Thymus (tissue), 11 donors: ENCODE data around the gene TLE5. TPM values are rescaled to one million over a fixed set of nuclear protein-coding genes. Genes with fewer than 3 reads are reported as not detected.

ENCODE experiments used
- DNase-seq, 9 donors: peaks; one replicate each; pipeline ENCODE4 v3.0.0-alpha.2; 2013; ENCODE audit warnings: low spot score in 9 of 9, low read depth in 6 of 9, missing footprints in 1 of 9
- H3K27ac ChIP-seq, 2 donors: one replicate each; pipeline ENCODE4 v1.5.1; 2013; ENCODE audit warnings: control low read depth in 1 of 2, low read depth in 1 of 2, low read length in 1 of 2, mild to moderate bottlenecking in 1 of 2, moderate library complexity in 1 of 2
- H3K27me3 ChIP-seq, 2 donors: one replicate each; pipeline ENCODE4 v1.5.1; 2013; ENCODE audit warnings: low read length in 1 of 2; ENCODE audit not compliant: control insufficient read depth in 2 of 2, insufficient read depth in 1 of 2
- H3K36me3 ChIP-seq, 2 donors: one replicate each; pipeline ENCODE4 v1.5.1; 2013; ENCODE audit warnings: low read length in 1 of 2, mild to moderate bottlenecking in 1 of 2, moderate library complexity in 1 of 2; ENCODE audit not compliant: control insufficient read depth in 2 of 2, insufficient read depth in 2 of 2
- H3K4me1 ChIP-seq, 2 donors: one replicate each; pipeline ENCODE4 v1.5.1; 2013; ENCODE audit warnings: low read length in 2 of 2; ENCODE audit not compliant: control insufficient read depth in 2 of 2, insufficient read depth in 2 of 2
- H3K4me3 ChIP-seq, 2 donors: one replicate each; pipeline ENCODE4 v1.5.1; 2013; ENCODE audit warnings: low read length in 2 of 2, control low read depth in 1 of 2, mild to moderate bottlenecking in 1 of 2
- H3K9me3 ChIP-seq, 2 donors: one replicate each; pipeline ENCODE4 v1.5.1; 2013; ENCODE audit warnings: low read length in 1 of 2, mild to moderate bottlenecking in 1 of 2; ENCODE audit not compliant: control insufficient read depth in 2 of 2, insufficient read depth in 1 of 2
- WGBS: extraction: QIAGEN DNeasy Blood & Tissue Kit; methylation state at CpG from one replicate; pipeline ENCODE4 v1.1.7; 2013; 5-methylcytosine and 5-hydroxymethylcytosine counted together
- polyA plus RNA-seq: library from polyadenylated mRNA; stranded (reverse); fragments of 200-250 nt; gene quantifications from one replicate; pipeline ENCODE4 v1.2.3, GENCODE V29; 2013
- total RNA-seq: library from RNA; stranded (reverse); fragments of 120-200 nt; gene quantifications from one replicate; pipeline ENCODE4 v1.2.4, GENCODE V29; 2013
- donor health status: healthy.

Gene TLE5
- total and polyA plus RNA-seq, 2 donors: 302 to 540 TPM

- H3K4me1 ChIP-seq: no peaks in the 10 kb centered on the region
- H3K27ac ChIP-seq: no peak overlapping the region
- H3K9me3 ChIP-seq: peaks cover 0 to 10% of the 10 kb centered on the region in 2 donors
- no peak for DNase-seq
- H3K27me3 ChIP-seq: peaks cover 0 to 50% of the 10 kb centered on the region in 2 donors
- no peaks in the 10 kb centered on the region for H3K36me3 ChIP-seq
- whole genome bisulfite sequencing: 95% methylated on average over 9 of the region's 9 CpGs
- H3K4me3 ChIP-seq: no peak overlapping the region
Observed at GRCh38 chr19:3007975-3008374, 54.3 kb downstream of the TLE5 start.

DNA sequence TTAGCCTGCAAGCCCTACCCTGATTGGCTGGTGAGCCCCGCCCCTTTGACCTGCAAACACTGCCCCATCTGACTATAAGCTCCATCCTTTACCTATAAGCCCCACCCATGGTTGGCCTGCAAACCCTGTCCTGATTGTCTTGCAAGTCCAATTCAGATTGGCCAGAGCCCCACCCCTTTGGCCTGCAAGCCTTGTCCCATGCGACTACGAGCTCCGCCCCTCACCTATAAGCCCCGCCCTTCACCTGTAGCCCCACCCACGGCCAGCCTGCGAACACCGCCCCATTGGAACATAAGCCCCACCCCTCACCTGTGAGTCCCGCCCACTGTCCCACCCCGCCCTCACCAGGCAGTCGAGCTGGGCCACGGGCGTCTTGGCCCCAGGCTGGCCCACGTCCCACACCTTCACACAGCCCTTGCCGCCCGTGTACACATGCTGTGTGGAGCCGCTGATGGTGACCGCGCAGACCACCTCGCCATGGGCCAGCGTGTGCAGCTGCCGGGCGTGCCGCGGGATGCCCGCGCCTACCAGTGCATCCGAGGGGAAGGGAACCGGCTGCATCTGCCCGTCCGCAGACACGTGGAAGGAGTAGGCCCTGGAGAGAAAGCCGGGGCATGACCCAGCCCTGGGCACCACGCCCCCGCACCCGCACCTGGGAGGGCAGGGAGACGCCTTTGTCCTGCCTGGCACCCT lies 56.1 kb downstream of the TLE5 start:
- Histone ChIP-seq H3K4me1 (no peaks in the 10 kb centered on the region), H3K4me3 (no peak overlapping the region), H3K27me3 (peaks cover 0 to 42% of the 10 kb centered on the region in 2 donors), H3K9me3 (peaks cover 0 to 10% of the 10 kb centered on the region in 2 donors), H3K27ac (no peak overlapping the region), H3K36me3 (no peaks in the 10 kb centered on the region)
- WGBS: 76% methylated on average over 37 of the region's 37 CpGs
- no peak for DNase-seq

DNA sequence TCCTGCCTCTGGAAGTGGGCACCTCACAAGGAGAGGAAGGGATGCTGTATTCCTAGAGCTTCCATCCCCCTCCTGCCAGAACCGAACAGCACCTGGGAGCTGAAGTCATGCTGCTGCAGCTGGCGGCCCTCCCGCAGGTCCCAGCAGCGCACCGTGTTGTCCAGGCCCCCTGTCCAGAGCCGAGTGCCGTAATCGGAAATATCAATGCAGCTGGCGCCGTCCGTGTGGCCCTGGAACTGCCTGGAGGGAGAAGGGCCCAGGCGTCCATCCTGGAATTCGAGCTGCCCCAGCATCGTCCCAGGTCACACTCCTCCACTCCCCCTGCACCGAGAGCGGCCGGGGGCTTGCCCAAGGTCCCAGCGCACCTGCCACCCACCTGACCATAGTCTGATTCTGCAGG lies 57.0 kb downstream of the TLE5 start:
- Histone ChIP-seq H3K4me3 (no peak overlapping the region), H3K27ac (no peak overlapping the region), H3K9me3 (peaks cover 0 to 10% of the 10 kb centered on the region in 2 donors), H3K36me3 (no peaks in the 10 kb centered on the region), H3K4me1 (no peaks in the 10 kb centered on the region), H3K27me3 (peaks cover 0 to 37% of the 10 kb centered on the region in 2 donors)
- WGBS: 94% methylated on average over 18 of the region's 18 CpGs
- DNase-seq: no peak

GRCh38 chr19:3004522-3004921 lies 57.8 kb downstream of the TLE5 start:
- Histone ChIP-seq H3K36me3 (no peaks in the 10 kb centered on the region), H3K4me1 (no peaks in the 10 kb centered on the region), H3K4me3 (no peak overlapping the region), H3K27me3 (peaks cover 0 to 37% of the 10 kb centered on the region in 2 donors), H3K9me3 (peaks cover 0 to 10% of the 10 kb centered on the region in 2 donors), H3K27ac (no peak overlapping the region)
- 74% methylated on average over 4 of the region's 4 CpGs for WGBS
- no peak for DNase-seq

GRCh38 chr19:3003046-3003445 lies 59.2 kb downstream of the TLE5 start:
- Histone ChIP-seq H3K4me3 (no peak overlapping the region), H3K36me3 (no peaks in the 10 kb centered on the region), H3K27me3 (peaks cover 0 to 33% of the 10 kb centered on the region in 2 donors)

More at GRCh38 chr19:3003046-3003445, 59.2 kb downstream of the TLE5 start:
- no peaks in the 10 kb centered on the region for H3K4me1 ChIP-seq
- 98% methylated on average over 7 of the region's 7 CpGs for WGBS
- no peak for DNase-seq
- peaks cover 0 to 16% of the 10 kb centered on the region in 2 donors for H3K9me3 ChIP-seq
- H3K27ac ChIP-seq: no peak overlapping the region

Other genes starting within 250 kb of the TLE5 start
- gene ZNF554, start 242.6 kb downstream of the TLE5 start, total RNA-seq: 4.4 TPM
- 7.1 TPM for gene ZNF554, start 242.6 kb downstream of the TLE5 start, polyA plus RNA-seq
- 4.2 TPM for gene ZNF555, start 221.0 kb downstream of the TLE5 start, total RNA-seq
- gene ZNF555, start 221.0 kb downstream of the TLE5 start, polyA plus RNA-seq: 4.2 TPM
- 0.33 TPM for gene ZNF556, start 195.2 kb downstream of the TLE5 start, total RNA-seq
- gene ZNF556, start 195.2 kb downstream of the TLE5 start, polyA plus RNA-seq: 0.16 TPM
- gene ZNF57, start 161.6 kb downstream of the TLE5 start, total RNA-seq: 3.3 TPM
- gene ZNF57, start 161.6 kb downstream of the TLE5 start, polyA plus RNA-seq: 7.8 TPM
- gene ZNF77, start 117.5 kb downstream of the TLE5 start, total RNA-seq: 7.7 TPM
- gene ZNF77, start 117.5 kb downstream of the TLE5 start, polyA plus RNA-seq: 4.6 TPM
- gene TLE6, start 84.9 kb downstream of the TLE5 start, total RNA-seq: 1.4 TPM
- gene TLE6, start 84.9 kb downstream of the TLE5 start, polyA plus RNA-seq: 4.9 TPM
- 2.0 TPM for gene TLE2, start 33.2 kb downstream of the TLE5 start, total RNA-seq
- gene TLE2, start 33.2 kb downstream of the TLE5 start, polyA plus RNA-seq: 16.8 TPM
- 6.8 TPM for gene GNA11, start 31.9 kb upstream of the TLE5 start, total RNA-seq
- 18.4 TPM for gene GNA11, start 31.9 kb upstream of the TLE5 start, polyA plus RNA-seq
- 58.5 TPM for gene GNA15, start 73.5 kb upstream of the TLE5 start, total RNA-seq
- gene GNA15, start 73.5 kb upstream of the TLE5 start, polyA plus RNA-seq: 21.8 TPM
- gene S1PR4, start 116.3 kb upstream of the TLE5 start, total RNA-seq: 24.2 TPM
- gene S1PR4, start 116.3 kb upstream of the TLE5 start, polyA plus RNA-seq: 18.6 TPM
- gene NCLN, start 123.4 kb upstream of the TLE5 start, total RNA-seq: 14.5 TPM
- 62.6 TPM for gene NCLN, start 123.4 kb upstream of the TLE5 start, polyA plus RNA-seq
- 0.28 TPM for gene CELF5, start 162.2 kb upstream of the TLE5 start, total RNA-seq
- gene CELF5, start 162.2 kb upstream of the TLE5 start, polyA plus RNA-seq: 1.4 TPM